Measurements from ENCODE around the gene DPH3.

Gene DPH3

GRCh38 chr3:16233806-16234205, 30.9 kb downstream of the DPH3 start:
- no peak for DNase-seq (ENCODE audit: low spot score)

- no peak for DNase-seq (ENCODE audit: low spot score)
Observed at GRCh38 chr3:16231983-16232382, 32.8 kb downstream of the DPH3 start.

- DNase-seq (ENCODE audit: low spot score): no peak
Observed at GRCh38 chr3:16229681-16230080, 35.1 kb downstream of the DPH3 start.

GRCh38 chr3:16227566-16227965, 37.2 kb downstream of the DPH3 start:
- no peak for DNase-seq (ENCODE audit: low spot score)

GRCh38 chr3:16224325-16224724, 40.4 kb downstream of the DPH3 start:
- DNase-seq (ENCODE audit: low spot score): no peak

- DNase-seq (ENCODE audit: low spot score): no peak
Observed at GRCh38 chr3:16222547-16222946, 42.2 kb downstream of the DPH3 start.

GRCh38 chr3:16221990-16222389, 42.8 kb downstream of the DPH3 start:
- DNase-seq (ENCODE audit: low spot score): no peak

GRCh38 chr3:16219777-16220176, 45.0 kb downstream of the DPH3 start:
- DNase-seq (ENCODE audit: low spot score): no peak

- DNase-seq (ENCODE audit: low spot score): no peak
Observed at GRCh38 chr3:16216373-16216935, 48.3 kb downstream of the DPH3 start.

- DNase-seq (ENCODE audit: low spot score): no peak
Observed at GRCh38 chr3:16214366-16214765, 50.4 kb downstream of the DPH3 start.

GRCh38 chr3:16211176-16211904, 53.4 kb downstream of the DPH3 start:
- peak; percentile 53 for DNase-seq (ENCODE audit: low spot score)
